Stimulated activated effector memory CD8-positive, alpha-beta T cell treated with anti-CD3 and anti-CD28 coated beads, Interleukin-12 subunit alpha, Interleukin-12 subunit beta, amount 100 ng/mL, for 72 hours (primary cell): ENCODE data around the gene MYL3.
A peak's percentile ranks its signal among the peaks of the same experiment; 100 is the strongest.
"Not testable (repeated sequence)": the region's sequence is repeated elsewhere in the genome, so short reads cannot be mapped to it uniquely, and the experiment has no call there.

ENCODE experiments used
- ATAC-seq: fragments of 150-1000 bp; cut with Tn5 transposase; 2 replicates; pipeline ENCODE4 v1.10.0; 2021
- DNase-seq, 2 donors: peaks; one replicate each; pipeline ENCODE4 v3.0.0; 2021 to 2022; ENCODE audit warnings: low spot score in 2 of 2
- H3K27ac Mint-ChIP-seq: one replicate; pipeline ENCODE4 v1.8.0; 2022; ENCODE audit warnings: mild to moderate bottlenecking, mixed read lengths
- H3K36me3 Mint-ChIP-seq: one replicate; pipeline ENCODE4 v1.8.0; 2022; ENCODE audit warnings: mild to moderate bottlenecking, mixed read lengths
- H3K4me1 Mint-ChIP-seq: one replicate; pipeline ENCODE4 v1.8.0; 2022; ENCODE audit warnings: mixed read lengths
- H3K4me3 Mint-ChIP-seq: one replicate; pipeline ENCODE4 v1.8.0; 2022; ENCODE audit warnings: mild to moderate bottlenecking, mixed read lengths
- H3K9me3 Mint-ChIP-seq: one replicate; pipeline ENCODE4 v1.8.0; 2022; ENCODE audit warnings: mixed read lengths

The MYL3 gene

GRCh38 chr3:46823314-46823713 lies 39.9 kb downstream of the MYL3 start:
- not testable (repeated sequence) for H3K4me3 Mint-ChIP-seq, H3K4me1 Mint-ChIP-seq, H3K9me3 Mint-ChIP-seq, H3K36me3 Mint-ChIP-seq, ATAC-seq, DNase-seq, H3K27ac Mint-ChIP-seq

- Mint-ChIP-seq H3K36me3 (no peaks in the 10 kb centered on the region), H3K9me3 (peaks cover 3% of the 10 kb centered on the region), H3K27ac (no peak overlapping the region), H3K4me3 (no peak overlapping the region), H3K4me1 (no peaks in the 10 kb centered on the region)
- ATAC-seq (no peak), DNase-seq (no peak)
Observed at GRCh38 chr3:46821553-46821952, 41.7 kb downstream of the MYL3 start.

- Mint-ChIP-seq H3K36me3 (no peaks in the 10 kb centered on the region), H3K27ac (no peak overlapping the region), H3K9me3 (peaks cover 3% of the 10 kb centered on the region), H3K4me1 (no peaks in the 10 kb centered on the region), H3K4me3 (no peak overlapping the region)
- no peak for ATAC-seq
- DNase-seq, result no peak
Observed at GRCh38 chr3:46820852-46821251, 42.4 kb downstream of the MYL3 start.

GRCh38 chr3:46812237-46812791 lies 50.9 kb downstream of the MYL3 start:
- DNase-seq (peak; percentile 53 to 69), ATAC-seq (peak; percentile 94)
- H3K4me1 Mint-ChIP-seq, result peaks cover 21% of the 10 kb centered on the region
- no peak overlapping the region for H3K27ac Mint-ChIP-seq
- peak overlapping the region; percentile 60 for H3K4me3 Mint-ChIP-seq
- H3K36me3 Mint-ChIP-seq, result no peaks in the 10 kb centered on the region
- no peaks in the 10 kb centered on the region for H3K9me3 Mint-ChIP-seq

GRCh38 chr3:46811615-46812236 lies 51.5 kb downstream of the MYL3 start:
- no peaks in the 10 kb centered on the region for H3K36me3 Mint-ChIP-seq

GRCh38 chr3:46808766-46809165 lies 54.5 kb downstream of the MYL3 start:
- H3K27ac Mint-ChIP-seq, H3K36me3 Mint-ChIP-seq, H3K4me3 Mint-ChIP-seq, H3K9me3 Mint-ChIP-seq, DNase-seq: not testable (repeated sequence)
- peak; percentile 22 for ATAC-seq
- H3K4me1 Mint-ChIP-seq, result peaks cover 21% of the 10 kb centered on the region

More at GRCh38 chr3:46811615-46812236, 51.5 kb downstream of the MYL3 start:
- ATAC-seq, result peak; percentile 19
- H3K9me3 Mint-ChIP-seq, result no peaks in the 10 kb centered on the region
- peak overlapping the region; percentile 60 for H3K4me3 Mint-ChIP-seq
- peaks cover 21% of the 10 kb centered on the region for H3K4me1 Mint-ChIP-seq
- H3K27ac Mint-ChIP-seq, result no peak overlapping the region
- DNase-seq, result no peak
